HG03103 (cell line): Measurements from ENCODE around the gene SART1.

Experiments
- ATAC-seq: cut with Tn5 transposase; IDR thresholded peaks from one replicate; pipeline ENCODE4 v1.9.1; 2021; ENCODE audit warnings: low read depth; ENCODE audit not compliant: unreplicated experiment

Gene SART1

GRCh38 chr11:65962141-65962564 is 619 bp downstream of the SART1 start:
- ATAC-seq, result no peak

- no peak for ATAC-seq
Measured at GRCh38 chr11:65964906-65965305, 3.4 kb downstream of the SART1 start.

GRCh38 chr11:65965986-65966762 is 4.6 kb downstream of the SART1 start:
- ATAC-seq, result no peak

- ATAC-seq, result no peak
Measured at GRCh38 chr11:65967329-65967934, 5.9 kb downstream of the SART1 start.

- ATAC-seq, result no peak
Measured at GRCh38 chr11:65968600-65969482, 7.3 kb downstream of the SART1 start.

- ATAC-seq, result no peak
Measured at GRCh38 chr11:65972116-65972515, 10.6 kb downstream of the SART1 start.

GRCh38 chr11:65973439-65974110 is 12.0 kb downstream of the SART1 start:
- no peak for ATAC-seq

GRCh38 chr11:65975771-65976170 is 14.2 kb downstream of the SART1 start:
- ATAC-seq, result no peak

- no peak for ATAC-seq
Measured at GRCh38 chr11:65976216-65977176, 15.0 kb downstream of the SART1 start.

- ATAC-seq, result no peak
Measured at GRCh38 chr11:65977621-65978390, 16.3 kb downstream of the SART1 start.

GRCh38 chr11:65978391-65979238 is 17.1 kb downstream of the SART1 start:
- no peak for ATAC-seq

- ATAC-seq, result no peak
Measured at GRCh38 chr11:65979261-65979759, 17.8 kb downstream of the SART1 start.

- ATAC-seq, result no peak
Measured at GRCh38 chr11:65981101-65981740, 19.7 kb downstream of the SART1 start.

GRCh38 chr11:65981972-65982823 is 20.7 kb downstream of the SART1 start:
- no peak for ATAC-seq

- ATAC-seq, result no peak
Measured at GRCh38 chr11:65982824-65983588, 21.5 kb downstream of the SART1 start.

- ATAC-seq, result no peak
Measured at GRCh38 chr11:65983589-65983987, 22.1 kb downstream of the SART1 start.
